Measurements from ENCODE around the gene LSG1.

GRCh38 chr3:194702545-194702944 lies 30.6 kb upstream of the LSG1 start:
- TF ChIP-seq CTCF (conservative IDR thresholded peaks at IDR 0.05), result no peak
- no peak for TF ChIP-seq ZFX (IDR thresholded peaks at IDR 0.05)

All from C4-2B (cell line).